Left ventricle myocardium inferior (tissue), 1 donor: ENCODE results near the gene CDHR3. TPM values are rescaled to one million over a fixed set of nuclear protein-coding genes. Genes with fewer than 3 reads are reported as not detected.
"Not testable (repeated sequence)": the region's sequence is repeated elsewhere in the genome, so short reads cannot be mapped to it uniquely, and the experiment has no call there.

ENCODE experiments used
- DNase-seq: peaks from one replicate; pipeline ENCODE4 v3.0.0-alpha.2; 2020
- H3K27ac ChIP-seq: fragments of 200-600 bp; replicated peaks from 2 replicates; pipeline ENCODE4 v1.8.0; 2021
- H3K27me3 ChIP-seq: fragments of 200-600 bp; 2 replicates; pipeline ENCODE4 v1.8.0; 2021; ENCODE audit warnings: low read depth
- H3K36me3 ChIP-seq: fragments of 200-600 bp; 2 replicates; pipeline ENCODE4 v1.8.0; 2021
- H3K4me1 ChIP-seq: fragments of 200-600 bp; 2 replicates; pipeline ENCODE4 v1.8.0; 2021
- H3K4me3 ChIP-seq: fragments of 200-600 bp; 2 replicates; pipeline ENCODE4 v1.8.0; 2021; ENCODE audit warnings: mild to moderate bottlenecking, moderate library complexity
- H3K9me3 ChIP-seq: fragments of 200-600 bp; replicated peaks from 2 replicates; pipeline ENCODE4 v1.8.0; 2021
- intact Hi-C: fragments of 100-400 bp; cut with micrococcal nuclease; formaldehyde crosslinking; loops from one replicate; pipeline ENCODE4 v1.11.0; 2022
- total RNA-seq: library from RNA; stranded (reverse); fragmentation: NEBNext Ultra II Directional; extraction: Animal tissue kit (Norgen Biotek cat#: 25700); gene quantifications from one replicate; pipeline ENCODE4 v1.2.1, GENCODE V29; 2021
- TF ChIP-seq, protein P1 (sequence below): fragments of 200-600 bp; IDR thresholded peaks from 2 replicates; pipeline ENCODE4 v1.8.0; 2021; ENCODE audit warnings: antibody characterized with exemption, mild to moderate bottlenecking, borderline replicate concordance
- donor health status: DM: no; HTN: yes; CAD: no; lungs with severe emphysema.

The CDHR3 gene
- total RNA-seq, 1 donor from 2014 or later, result 11.4 TPM

DNA sequence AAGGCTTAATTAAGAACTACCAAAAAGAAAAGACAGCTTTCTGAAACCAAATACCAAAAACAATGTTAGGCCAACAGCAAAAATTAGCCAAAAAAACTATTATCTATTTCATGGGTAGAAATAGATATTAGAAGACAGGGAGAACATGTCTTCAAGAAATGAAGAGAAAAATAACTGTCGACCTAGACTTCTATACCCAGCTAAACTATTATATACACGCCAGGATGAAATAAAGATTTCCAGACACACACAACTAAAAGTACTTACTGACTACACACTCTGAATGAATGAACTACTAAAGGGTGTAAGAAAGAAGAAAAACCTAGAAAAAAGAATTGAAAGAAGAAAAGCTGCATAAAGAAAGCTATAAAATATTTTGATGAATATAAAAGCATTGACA is 11.5 kb upstream of the CDHR3 start:
- H3K4me3 ChIP-seq, result no peak overlapping the region
- H3K36me3 ChIP-seq, result no peaks in the 10 kb centered on the region
- DNase-seq, result no peak
- TF ChIP-seq, protein P1, sequence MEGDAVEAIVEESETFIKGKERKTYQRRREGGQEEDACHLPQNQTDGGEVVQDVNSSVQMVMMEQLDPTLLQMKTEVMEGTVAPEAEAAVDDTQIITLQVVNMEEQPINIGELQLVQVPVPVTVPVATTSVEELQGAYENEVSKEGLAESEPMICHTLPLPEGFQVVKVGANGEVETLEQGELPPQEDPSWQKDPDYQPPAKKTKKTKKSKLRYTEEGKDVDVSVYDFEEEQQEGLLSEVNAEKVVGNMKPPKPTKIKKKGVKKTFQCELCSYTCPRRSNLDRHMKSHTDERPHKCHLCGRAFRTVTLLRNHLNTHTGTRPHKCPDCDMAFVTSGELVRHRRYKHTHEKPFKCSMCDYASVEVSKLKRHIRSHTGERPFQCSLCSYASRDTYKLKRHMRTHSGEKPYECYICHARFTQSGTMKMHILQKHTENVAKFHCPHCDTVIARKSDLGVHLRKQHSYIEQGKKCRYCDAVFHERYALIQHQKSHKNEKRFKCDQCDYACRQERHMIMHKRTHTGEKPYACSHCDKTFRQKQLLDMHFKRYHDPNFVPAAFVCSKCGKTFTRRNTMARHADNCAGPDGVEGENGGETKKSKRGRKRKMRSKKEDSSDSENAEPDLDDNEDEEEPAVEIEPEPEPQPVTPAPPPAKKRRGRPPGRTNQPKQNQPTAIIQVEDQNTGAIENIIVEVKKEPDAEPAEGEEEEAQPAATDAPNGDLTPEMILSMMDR, result no peak
- peaks cover 33% of the 10 kb centered on the region for H3K9me3 ChIP-seq
- no peak overlapping the region for H3K27ac ChIP-seq
- H3K4me1 ChIP-seq, result no peaks in the 10 kb centered on the region
- intact Hi-C loops, result no loop called here
- peaks cover 9% of the 10 kb centered on the region for H3K27me3 ChIP-seq

DNA sequence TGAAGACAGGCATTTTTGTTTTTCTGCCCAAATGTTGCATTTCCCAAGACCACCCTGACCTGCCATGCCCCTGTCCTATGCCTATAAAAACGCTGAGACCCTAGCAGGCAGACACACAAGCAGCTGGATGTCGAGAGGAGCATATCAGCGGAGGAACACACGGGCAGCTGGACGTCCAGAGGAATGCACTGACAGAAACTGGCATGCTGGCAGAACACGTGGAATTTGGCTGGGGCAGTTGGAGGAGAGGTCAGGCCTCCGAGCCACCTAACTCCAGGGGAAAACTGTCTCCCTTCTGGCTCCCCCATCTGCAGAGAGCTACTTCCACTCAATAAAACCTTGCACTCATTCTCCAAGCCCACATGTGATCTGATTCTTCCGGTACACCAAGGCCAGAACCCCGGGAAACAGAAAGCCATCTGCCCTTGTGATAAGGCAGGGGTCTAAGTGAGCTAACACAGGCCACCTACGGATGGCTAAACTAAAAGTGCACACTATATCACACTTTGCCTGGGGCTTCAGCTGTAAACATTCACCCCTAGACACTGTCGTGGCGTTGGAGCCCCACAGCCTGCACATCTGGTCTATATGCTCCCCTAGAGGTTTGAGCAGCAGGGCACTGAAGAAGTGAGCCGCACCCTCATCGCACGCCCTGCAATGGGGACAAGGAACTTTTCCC is 10.0 kb upstream of the CDHR3 start:
- Histone ChIP-seq H3K27ac (no peak overlapping the region), H3K36me3 (no peaks in the 10 kb centered on the region), H3K4me1 (no peaks in the 10 kb centered on the region), H3K9me3 (peaks cover 33% of the 10 kb centered on the region), H3K27me3 (peaks cover 9% of the 10 kb centered on the region), H3K4me3 (no peak overlapping the region)
- intact Hi-C loops, result no loop called here
- DNase-seq, result no peak
- TF ChIP-seq, protein P1, result no peak

DNA sequence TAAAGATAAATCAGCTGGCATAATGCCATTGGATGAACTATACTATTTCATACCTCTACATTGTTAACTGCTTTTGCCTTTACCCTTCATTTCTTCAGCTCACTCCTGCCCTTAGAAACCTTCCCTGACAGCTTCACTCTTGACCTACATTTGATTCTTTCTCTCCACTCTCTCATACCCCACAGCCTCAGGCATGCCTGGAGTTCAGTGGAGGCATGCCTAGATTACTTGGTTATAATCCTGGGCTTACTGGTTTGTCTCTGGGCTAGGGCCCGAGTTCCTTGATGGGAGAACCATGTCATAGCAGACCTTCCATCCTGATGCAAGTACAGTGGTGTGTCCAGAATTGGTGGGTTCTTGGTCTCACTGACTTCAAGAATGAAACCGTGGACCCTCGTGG is 8.4 kb upstream of the CDHR3 start:
- Histone ChIP-seq H3K9me3 (peaks cover 33% of the 10 kb centered on the region), H3K27me3 (peaks cover 9% of the 10 kb centered on the region), H3K27ac (no peak overlapping the region), H3K36me3 (no peaks in the 10 kb centered on the region), H3K4me1 (no peaks in the 10 kb centered on the region), H3K4me3 (no peak overlapping the region)
- no peak for DNase-seq
- TF ChIP-seq, protein P1, result no peak
- intact Hi-C loops, result no loop called here

DNA sequence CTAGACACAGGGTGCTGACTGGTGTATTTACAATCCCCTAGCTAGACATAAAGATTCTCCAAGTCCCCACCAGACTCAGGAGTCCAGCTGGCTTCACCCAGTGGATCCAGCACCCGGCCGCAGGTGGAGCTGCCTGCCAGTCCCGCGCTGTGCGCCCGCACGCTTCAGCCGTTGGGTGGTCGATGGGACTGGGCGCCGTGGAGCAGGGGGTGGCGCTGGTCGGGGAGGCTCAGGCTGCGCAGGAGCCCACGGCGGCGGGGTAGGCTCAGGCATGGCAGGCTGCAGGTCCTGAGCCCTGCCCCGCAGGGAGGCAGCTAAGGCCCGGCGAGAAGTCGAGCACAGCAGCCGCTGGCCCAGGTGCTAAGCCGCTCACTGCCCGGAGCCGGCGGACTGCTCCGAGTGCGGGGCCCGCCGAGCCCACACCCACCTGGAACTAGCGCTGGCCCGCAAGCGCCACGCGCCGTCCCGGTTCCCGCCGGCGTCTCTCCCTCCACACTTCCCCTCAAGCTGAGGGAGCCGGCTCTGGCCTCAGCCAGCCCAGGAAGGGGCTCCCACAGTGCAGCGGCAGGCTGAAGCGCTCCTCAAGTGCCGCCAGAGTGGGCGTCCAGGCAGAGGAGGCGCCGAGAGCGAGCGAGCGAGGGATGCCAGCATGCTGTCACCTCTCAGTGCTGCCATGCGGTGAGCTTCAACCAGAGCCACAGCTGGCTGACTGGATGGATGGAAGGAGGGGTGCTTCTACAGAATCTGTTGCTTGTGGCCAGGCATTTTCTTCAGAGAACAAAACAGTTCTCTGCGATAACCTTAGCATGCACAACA is 7.2 kb upstream of the CDHR3 start:
- not testable (repeated sequence) for DNase-seq, H3K36me3 ChIP-seq

DNA sequence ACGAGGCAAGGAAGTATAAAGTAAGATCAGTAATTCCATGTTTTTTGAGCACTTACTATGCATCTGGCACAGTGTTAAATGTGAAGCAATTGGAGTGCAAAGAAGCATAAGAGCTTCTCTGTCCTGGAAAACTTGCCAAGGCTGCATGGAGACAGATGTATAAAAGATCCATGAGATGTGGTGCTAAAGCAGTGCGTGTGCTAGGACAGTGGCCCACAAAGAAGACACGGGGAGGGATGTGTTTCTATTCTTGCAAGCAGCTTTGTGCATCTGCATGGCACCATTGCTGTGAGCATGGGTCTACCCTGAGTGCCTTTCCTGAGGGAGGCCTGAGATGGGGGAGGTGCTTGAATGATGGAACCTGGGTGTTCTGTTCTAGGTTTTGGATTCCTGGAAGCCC is 5.1 kb upstream of the CDHR3 start:
- Histone ChIP-seq H3K9me3 (peaks cover 11% of the 10 kb centered on the region), H3K27me3 (peaks cover 18% of the 10 kb centered on the region), H3K36me3 (no peaks in the 10 kb centered on the region), H3K4me1 (no peaks in the 10 kb centered on the region), H3K4me3 (no peak overlapping the region), H3K27ac (no peak overlapping the region)
- TF ChIP-seq, protein P1, result no peak
- intact Hi-C loops, result no loop called here
- no peak for DNase-seq

More for the DNA sequence above, 7.2 kb upstream of the CDHR3 start:
- H3K4me3 ChIP-seq, H3K4me1 ChIP-seq, H3K27me3 ChIP-seq, H3K27ac ChIP-seq, intact Hi-C loops: not testable (repeated sequence)
- peaks cover 32% of the 10 kb centered on the region for H3K9me3 ChIP-seq

DNA sequence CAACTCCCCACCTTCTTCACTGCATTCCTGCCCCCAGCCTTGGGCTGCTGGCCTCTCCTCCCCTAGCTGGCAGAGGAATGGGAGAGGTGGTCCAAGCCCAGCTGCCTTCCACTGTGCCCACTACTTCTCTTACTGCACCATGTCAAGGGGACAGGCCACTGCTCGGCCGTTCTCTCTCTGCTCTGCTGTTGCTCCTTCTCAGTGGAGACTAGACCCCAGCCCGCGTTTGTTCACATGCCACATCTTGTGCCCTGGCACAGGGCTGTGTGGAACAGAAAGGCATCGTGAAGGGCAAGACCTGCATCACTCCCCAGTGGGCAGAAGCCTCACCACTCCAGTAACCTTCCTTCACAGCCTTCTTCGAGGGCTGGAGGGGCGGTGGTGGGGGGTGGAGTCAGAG is 711 bp upstream of the CDHR3 start:
- no peak for DNase-seq
- Histone ChIP-seq H3K27me3 (peaks cover 10% of the 10 kb centered on the region), H3K36me3 (no peaks in the 10 kb centered on the region), H3K9me3 (no peaks in the 10 kb centered on the region), H3K4me3 (no peak overlapping the region), H3K27ac (no peak overlapping the region), H3K4me1 (no peaks in the 10 kb centered on the region)
- TF ChIP-seq, protein P1, result no peak
- intact Hi-C loops, result no loop called here
